K562 (cell line): Measurements from ENCODE around the gene PI4K2B. TPM values are rescaled to one million over a fixed set of nuclear protein-coding genes. Genes with fewer than 3 reads are reported as not detected.

Experiments
- ATF1 ChIP-seq, 2 experiments: fragments of 450-650 bp in 1 of 2; IDR thresholded peaks; 2 replicates each; pipeline ENCODE4 v1.6.1; 2016; ENCODE audit warnings: missing compliant biosample characterization in 1 of 2, missing genetic modification characterization in 1 of 2
- ESRRA ChIP-seq: fragments of 450-650 bp; IDR thresholded peaks from 2 replicates; pipeline ENCODE4 v1.6.1; 2014; ENCODE audit warnings: low read depth, mild to moderate bottlenecking, moderate library complexity, borderline replicate concordance
- KLF1 ChIP-seq: fragments of 450-650 bp; IDR thresholded peaks from 2 replicates; pipeline ENCODE4 v1.6.1; 2016; ENCODE audit warnings: missing genetic modification characterization, missing compliant biosample characterization
- NFIX ChIP-seq: fragments of 250-450 bp; sonication (Bioruptor Pico); IDR thresholded peaks from 2 replicates; pipeline ENCODE4 v1.4.0; 2020; ENCODE audit warnings: low read depth, mild to moderate bottlenecking, moderate library complexity
- PRDM10 ChIP-seq: fragments of 450-650 bp; IDR thresholded peaks from 2 replicates; pipeline ENCODE4 v1.6.1; 2018; ENCODE audit not compliant: partially characterized antibody
- RBM15 ChIP-seq: fragments of 200-400 bp; formaldehyde crosslinking; IDR thresholded peaks from 2 replicates; pipeline ENCODE4 v1.6.1; 2018; ENCODE audit warnings: mild to moderate bottlenecking, low read length, moderate library complexity; ENCODE audit not compliant: insufficient read depth
- SLC30A9 ChIP-seq: fragments of 250-450 bp; sonication (Bioruptor Pico); IDR thresholded peaks from 2 replicates; pipeline ENCODE4 v1.8.0; 2022; ENCODE audit warnings: mild to moderate bottlenecking, moderate library complexity
- SRSF1 ChIP-seq: fragments of 200-400 bp; formaldehyde crosslinking; IDR thresholded peaks from 2 replicates; pipeline ENCODE4 v1.6.1; 2017; ENCODE audit warnings: mild to moderate bottlenecking, low read depth, low read length, moderate library complexity
- SRSF7 ChIP-seq: fragments of 200-400 bp; formaldehyde crosslinking; optimal IDR thresholded peaks from 2 replicates; pipeline ENCODE3; 2017; ENCODE audit warnings: mild to moderate bottlenecking, low read depth, low read length
- STAT5B ChIP-seq: fragments of 250-450 bp; sonication (Bioruptor Pico); IDR thresholded peaks from 2 replicates; pipeline ENCODE4 v1.8.0; 2021; ENCODE audit warnings: mild to moderate bottlenecking, inconsistent platforms
- TBL1XR1 ChIP-seq, 2 experiments: IDR thresholded peaks; 2 replicates each; pipeline ENCODE4 v1.6.1; 2012; ENCODE audit warnings: improper control_type of control experiment in 2 of 2, low read length in 2 of 2, mild to moderate bottlenecking in 1 of 2
- USF2 ChIP-seq: sonication (generic); formaldehyde crosslinking; IDR thresholded peaks from 2 replicates; pipeline ENCODE4 v1.5.0; 2020; ENCODE audit warnings: missing genetic modification reagents
- ZBTB1 ChIP-seq: sonication (generic); formaldehyde crosslinking; IDR thresholded peaks from 2 replicates; pipeline ENCODE4 v1.8.1; 2023; ENCODE audit warnings: missing genetic modification reagents, low read depth, mild to moderate bottlenecking, borderline replicate concordance
- ZBTB34 ChIP-seq: fragments of 250-450 bp; sonication (Bioruptor Pico); IDR thresholded peaks from 2 replicates; pipeline ENCODE4 v1.8.0; 2021; ENCODE audit warnings: mild to moderate bottlenecking, moderate library complexity
- ZNF140 ChIP-seq: fragments of 250-450 bp; sonication (Bioruptor Pico); IDR thresholded peaks from 2 replicates; pipeline ENCODE4 v1.8.0; 2021; ENCODE audit warnings: moderate library complexity, mild to moderate bottlenecking, inconsistent platforms
- ZNF3 ChIP-seq: fragments of 250-450 bp; sonication (Bioruptor Pico); IDR thresholded peaks from 2 replicates; pipeline ENCODE4 v1.5.0; 2021; ENCODE audit warnings: mild to moderate bottlenecking, moderate library complexity
- ZNF584 ChIP-seq: fragments of 200-800 bp; sonication (Bioruptor generic); IDR thresholded peaks from 2 replicates; pipeline ENCODE4 v1.6.1; 2016; ENCODE audit warnings: low read depth, mild to moderate bottlenecking, missing genetic modification characterization, missing compliant biosample characterization
- polyA plus RNA-seq, 8 experiments: library from polyadenylated mRNA; depleted of rRNA in 4 of 8; stranded (reverse) in 5 of 8; unstranded in 3 of 8; fragments of >200 nt; fragmentation: Nextera tagmentation in 2 of 8; fragmentation: Illumina TruSeq in 1 of 8; extraction: Ambion mirVana in 2 of 8; extraction: Trizol in 1 of 8; gene quantifications; 2 replicates each; pipeline versions ENCODE4 v1.2.1 to v1.2.3, GENCODE V29; 2011 to 2014; ENCODE audit warnings: inconsistent platforms in 1 of 8, missing spikeins in 1 of 8
- total RNA-seq, 7 experiments: library from RNA; depleted of rRNA in 6 of 7; stranded (reverse); fragments of >200 nt in 6 of 7; fragmentation: Illumina TruSeq in 2 of 7; extraction: Trizol in 2 of 7; gene quantifications; 2 replicates each; pipeline versions ENCODE4 v1.2.1 to v1.2.3, GENCODE V29; 2011 to 2021; ENCODE audit warnings: low replicate concordance in 1 of 7
- TF ChIP-seq, protein P1 (sequence below): sonication (generic); formaldehyde crosslinking; IDR thresholded peaks from 2 replicates; pipeline ENCODE4 v1.8.1; 2023; ENCODE audit warnings: mild to moderate bottlenecking, missing genetic modification reagents, moderate library complexity
- TF ChIP-seq, protein P2 (sequence below): fragments of 250-450 bp; sonication (Bioruptor Pico); IDR thresholded peaks from 2 replicates; pipeline ENCODE4 v1.8.0; 2022; ENCODE audit warnings: inconsistent platforms

The PI4K2B gene
- total and polyA plus RNA-seq, 9 of the 15 experiments (the other 6 are each of a cell fraction or from before 2014, with no cell fraction given): 4.5 to 21.4 (median 16.5) TPM

DNA sequence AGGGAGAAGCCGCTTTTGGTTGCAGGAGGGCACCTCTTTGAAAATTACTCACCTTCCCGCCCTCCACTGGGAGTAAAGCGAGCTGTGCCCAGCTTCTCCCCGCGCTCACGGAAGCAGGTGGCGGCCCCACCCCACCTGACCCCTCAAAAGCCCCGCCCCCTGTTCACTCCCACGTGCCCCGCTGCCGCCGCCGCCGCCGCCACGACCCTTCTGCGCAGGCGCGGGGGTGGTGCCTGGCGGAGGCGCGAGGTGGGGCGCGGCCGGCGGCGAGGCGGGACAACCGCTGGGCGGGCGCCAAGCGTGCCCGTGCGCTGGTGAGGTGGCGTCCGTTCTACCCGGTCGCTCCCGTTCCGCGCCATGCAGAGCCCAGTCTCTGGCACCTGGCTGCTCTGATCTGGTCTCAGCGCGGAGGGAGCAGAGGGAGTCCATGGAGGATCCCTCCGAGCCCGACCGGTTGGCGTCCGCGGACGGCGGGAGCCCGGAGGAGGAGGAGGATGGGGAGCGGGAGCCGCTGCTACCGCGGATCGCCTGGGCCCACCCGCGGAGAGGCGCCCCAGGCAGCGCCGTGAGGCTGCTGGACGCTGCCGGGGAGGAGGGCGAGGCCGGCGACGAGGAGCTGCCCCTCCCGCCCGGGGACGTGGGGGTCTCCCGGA, at the start of gene PI4K2B (continued):
- TF ChIP-seq ZNF3 (CRISPR knock-in tag) (no peak), SRSF7 (no peak), ZBTB1 (CRISPR knock-in tag) (peak; percentile 72), USF2 (peak; percentile 82), ZNF584 (CRISPR knock-in tag) (no peak), ZNF140 (CRISPR knock-in tag) (no peak), KLF1 (tag) (peak; percentile 48; the same call in 1 of the 2 replicates), PRDM10 (no peak), STAT5B (CRISPR knock-in tag) (no peak), ZBTB34 (CRISPR knock-in tag) (no peak), RBM15 (no peak), SRSF1 (no peak), ATF1 (CRISPR knock-in tag; IDR thresholded peaks at IDR 0.05) (no peak), ATF1 (tag; IDR thresholded peaks at IDR 0.05) (peak; percentile 32; the same call in 1 of the 2 replicates), SLC30A9 (CRISPR knock-in tag) (no peak), ESRRA (0 out of 2 replicates have a peak, but pooled peaks have one; percentile 39), TBL1XR1 (IDR thresholded peaks at IDR 0.05; ENCODE audit: low read length in 2 of 2) (no peak), NFIX (CRISPR knock-in tag) (no peak)
- TF ChIP-seq, protein P1, sequence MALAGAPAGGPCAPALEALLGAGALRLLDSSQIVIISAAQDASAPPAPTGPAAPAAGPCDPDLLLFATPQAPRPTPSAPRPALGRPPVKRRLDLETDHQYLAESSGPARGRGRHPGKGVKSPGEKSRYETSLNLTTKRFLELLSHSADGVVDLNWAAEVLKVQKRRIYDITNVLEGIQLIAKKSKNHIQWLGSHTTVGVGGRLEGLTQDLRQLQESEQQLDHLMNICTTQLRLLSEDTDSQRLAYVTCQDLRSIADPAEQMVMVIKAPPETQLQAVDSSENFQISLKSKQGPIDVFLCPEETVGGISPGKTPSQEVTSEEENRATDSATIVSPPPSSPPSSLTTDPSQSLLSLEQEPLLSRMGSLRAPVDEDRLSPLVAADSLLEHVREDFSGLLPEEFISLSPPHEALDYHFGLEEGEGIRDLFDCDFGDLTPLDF (CRISPR knock-in tag): no peak
- TF ChIP-seq, protein P2, sequence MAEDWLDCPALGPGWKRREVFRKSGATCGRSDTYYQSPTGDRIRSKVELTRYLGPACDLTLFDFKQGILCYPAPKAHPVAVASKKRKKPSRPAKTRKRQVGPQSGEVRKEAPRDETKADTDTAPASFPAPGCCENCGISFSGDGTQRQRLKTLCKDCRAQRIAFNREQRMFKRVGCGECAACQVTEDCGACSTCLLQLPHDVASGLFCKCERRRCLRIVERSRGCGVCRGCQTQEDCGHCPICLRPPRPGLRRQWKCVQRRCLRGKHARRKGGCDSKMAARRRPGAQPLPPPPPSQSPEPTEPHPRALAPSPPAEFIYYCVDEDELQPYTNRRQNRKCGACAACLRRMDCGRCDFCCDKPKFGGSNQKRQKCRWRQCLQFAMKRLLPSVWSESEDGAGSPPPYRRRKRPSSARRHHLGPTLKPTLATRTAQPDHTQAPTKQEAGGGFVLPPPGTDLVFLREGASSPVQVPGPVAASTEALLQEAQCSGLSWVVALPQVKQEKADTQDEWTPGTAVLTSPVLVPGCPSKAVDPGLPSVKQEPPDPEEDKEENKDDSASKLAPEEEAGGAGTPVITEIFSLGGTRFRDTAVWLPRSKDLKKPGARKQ: no peak
